CD14-positive monocyte (primary cell): ENCODE data around the gene AGAP1. TPM values are rescaled to one million over a fixed set of nuclear protein-coding genes. Genes with fewer than 3 reads are reported as not detected.

Experiments
- DNase-seq, 3 donors: peaks; one replicate each; pipeline ENCODE4 v3.0.0-alpha.2; 2011 to 2022
- H2AFZ ChIP-seq: 2 replicates; pipeline ENCODE4 v1.6.0; 2012; ENCODE audit warnings: mild to moderate bottlenecking, low read depth, low read length, inconsistent platforms; ENCODE audit not compliant: insufficient read depth, poor library complexity, severe bottlenecking
- H3K27ac ChIP-seq, 2 donors: 1 replicate in 1 of 2; 2 replicates in 1 of 2; pipeline ENCODE4 v1.5.1; 2012 to 2013; ENCODE audit warnings: low read length in 2 of 2, control low read depth in 1 of 2, inconsistent platforms in 1 of 2, low read depth in 1 of 2, mild to moderate bottlenecking in 1 of 2
- H3K27me3 ChIP-seq, 2 donors: one replicate each; pipeline versions ENCODE4 v1.6.0 to v1.6.1; 2011 to 2013; ENCODE audit warnings: low read length in 2 of 2; ENCODE audit not compliant: control insufficient read depth in 2 of 2, insufficient read depth in 2 of 2
- H3K36me3 ChIP-seq, 2 donors: replicated peaks in 1 of 2; 1 replicate in 1 of 2; 2 replicates in 1 of 2; pipeline versions ENCODE4 v1.5.1 to v1.6.1; 2012 to 2013; ENCODE audit warnings: low read length in 2 of 2, control low read depth in 1 of 2, inconsistent platforms in 1 of 2, mild to moderate bottlenecking in 1 of 2; ENCODE audit not compliant: insufficient read depth in 2 of 2, control insufficient read depth in 1 of 2
- H3K4me1 ChIP-seq, 2 donors: 1 replicate in 1 of 2; 2 replicates in 1 of 2; pipeline versions ENCODE4 v1.5.1 to v1.6.1; 2012 to 2013; ENCODE audit warnings: low read length in 2 of 2, control low read depth in 1 of 2, inconsistent platforms in 1 of 2, mild to moderate bottlenecking in 1 of 2, moderate library complexity in 1 of 2; ENCODE audit not compliant: insufficient read depth in 2 of 2, control insufficient read depth in 1 of 2
- H3K4me2 ChIP-seq: replicated peaks from 2 replicates; pipeline ENCODE3; 2012; ENCODE audit warnings: low read length, moderate library complexity, mild to moderate bottlenecking; ENCODE audit not compliant: poor library complexity, severe bottlenecking; ENCODE audit errors: extremely low read depth
- H3K4me3 ChIP-seq, 3 experiments: fragments of 200-600 bp in 1 of 3; sonication (generic) in 1 of 3; replicated peaks in 1 of 3; 1 replicate in 2 of 3; 2 replicates in 1 of 3; pipeline ENCODE4 v1.5.1; 2011 to 2013; ENCODE audit warnings: low read length in 3 of 3, mild to moderate bottlenecking in 3 of 3, control low read depth in 2 of 3, low read depth in 2 of 3, inconsistent platforms in 1 of 3, moderate library complexity in 1 of 3
- H3K79me2 ChIP-seq: 2 replicates; pipeline ENCODE4 v1.6.0; 2012; ENCODE audit warnings: mild to moderate bottlenecking, control low read depth, inconsistent platforms, low read length, moderate library complexity; ENCODE audit not compliant: insufficient read depth
- H3K9ac ChIP-seq: 2 replicates; pipeline ENCODE4 v1.6.0; 2017; ENCODE audit warnings: low read length, mild to moderate bottlenecking; ENCODE audit not compliant: insufficient read depth, poor library complexity, severe bottlenecking
- H3K9me3 ChIP-seq, 2 donors: replicated peaks in 1 of 2; 1 replicate in 1 of 2; 2 replicates in 1 of 2; pipeline versions ENCODE4 v1.5.1 to v1.6.1; 2012 to 2013; ENCODE audit warnings: low read length in 2 of 2, control low read depth in 1 of 2; ENCODE audit not compliant: control insufficient read depth in 1 of 2, insufficient read depth in 1 of 2
- H4K20me1 ChIP-seq: 2 replicates; pipeline ENCODE4 v1.6.0; 2012; ENCODE audit warnings: mild to moderate bottlenecking, low read length, control low read depth, moderate library complexity; ENCODE audit not compliant: insufficient read depth
- H3K27ac Mint-ChIP-seq, 7 donors: one replicate each; pipeline ENCODE4 v1.8.0; 2020; ENCODE audit warnings: mild to moderate bottlenecking in 7 of 7, mixed read lengths in 7 of 7, moderate library complexity in 6 of 7, inconsistent platforms in 2 of 7
- H3K27me3 Mint-ChIP-seq, 3 donors: one replicate each; pipeline ENCODE4 v1.8.0; 2021 to 2022; ENCODE audit warnings: low read depth in 3 of 3, mild to moderate bottlenecking in 3 of 3, mixed read lengths in 3 of 3, moderate library complexity in 3 of 3, inconsistent platforms in 1 of 3
- H3K36me3 Mint-ChIP-seq, 2 donors: one replicate each; pipeline ENCODE4 v1.8.0; 2020; ENCODE audit warnings: mixed read lengths in 2 of 2, inconsistent platforms in 1 of 2, mild to moderate bottlenecking in 1 of 2
- H3K4me1 Mint-ChIP-seq: one replicate; pipeline ENCODE4 v1.8.0; 2020; ENCODE audit warnings: mild to moderate bottlenecking, mixed read lengths
- H3K4me3 Mint-ChIP-seq, 2 donors: one replicate each; pipeline ENCODE4 v1.8.0; 2020; ENCODE audit warnings: mild to moderate bottlenecking in 2 of 2, mixed read lengths in 2 of 2, moderate library complexity in 1 of 2
- H3K9me3 Mint-ChIP-seq, 7 donors: one replicate each; pipeline ENCODE4 v1.8.0; 2020 to 2022; ENCODE audit warnings: mixed read lengths in 7 of 7, mild to moderate bottlenecking in 6 of 7, moderate library complexity in 6 of 7, inconsistent platforms in 2 of 7
- WGBS: methylation state at CpG from one replicate; pipeline ENCODE4 v1.1.5; 2013; ENCODE audit warnings: missing lambda C conversion rate; ENCODE audit not compliant: insufficient coverage; 5-methylcytosine and 5-hydroxymethylcytosine counted together
- intact Hi-C, 2 donors: fragments of 100-400 bp; cut with micrococcal nuclease; formaldehyde crosslinking; loops; one replicate each; pipeline versions ENCODE4 v1.15.0 to v1.15.1; 2023
- polyA plus RNA-seq, 3 donors: library from polyadenylated mRNA; depleted of rRNA in 1 of 3; unstranded in 2 of 3; stranded (reverse) in 1 of 3; fragments of 300-500 nt in 2 of 3; fragments of >200 nt in 1 of 3; fragmentation: Illumina TruSeq in 2 of 3; gene quantifications; 1 replicate in 2 of 3; 2 replicates in 1 of 3; pipeline ENCODE4 v1.2.3, GENCODE V29; 2012 to 2021
- TF ChIP-seq, protein P1 (sequence below): fragments of 200-600 bp; IDR thresholded peaks from one replicate; pipeline ENCODE4 v1.8.0; 2022; ENCODE audit warnings: antibody characterized with exemption, mild to moderate bottlenecking

The AGAP1 gene
- polyA plus RNA-seq, 3 donors: 0.12 TPM; not detected in 2

- intact Hi-C loops: no loop called here
- Histone ChIP-seq H3K9ac (no peak overlapping the region), H3K9me3 (peaks cover 3 to 7% of the 10 kb centered on the region in 2 donors), H2AFZ (no peak overlapping the region), H3K4me2 (no peak overlapping the region), H3K79me2 (no peaks in the 10 kb centered on the region), H4K20me1 (no peaks in the 10 kb centered on the region), H3K36me3 (no peaks in the 10 kb centered on the region), H3K4me1 (no peaks in the 10 kb centered on the region), H3K27me3 (no peaks in the 10 kb centered on the region), H3K27ac (no peak overlapping the region), H3K4me3 (no peak overlapping the region)
- H3K9me3 Mint-ChIP-seq: peaks cover 0 to 15% (median 2%) of the 10 kb centered on the region in 7 donors
- 100% methylated on average over 1 of the region's 7 CpGs for WGBS
- peak overlapping the region in 1 of 7 donors; percentile 2 for H3K27ac Mint-ChIP-seq
- no peak overlapping the region for H3K4me3 Mint-ChIP-seq
- no peaks in the 10 kb centered on the region for H3K4me1 Mint-ChIP-seq
- DNase-seq: no peak
- no peaks in the 10 kb centered on the region for H3K36me3 Mint-ChIP-seq
- H3K27me3 Mint-ChIP-seq: peaks cover 1 to 2% (median 2%) of the 10 kb centered on the region in 3 donors
- TF ChIP-seq, protein P1, sequence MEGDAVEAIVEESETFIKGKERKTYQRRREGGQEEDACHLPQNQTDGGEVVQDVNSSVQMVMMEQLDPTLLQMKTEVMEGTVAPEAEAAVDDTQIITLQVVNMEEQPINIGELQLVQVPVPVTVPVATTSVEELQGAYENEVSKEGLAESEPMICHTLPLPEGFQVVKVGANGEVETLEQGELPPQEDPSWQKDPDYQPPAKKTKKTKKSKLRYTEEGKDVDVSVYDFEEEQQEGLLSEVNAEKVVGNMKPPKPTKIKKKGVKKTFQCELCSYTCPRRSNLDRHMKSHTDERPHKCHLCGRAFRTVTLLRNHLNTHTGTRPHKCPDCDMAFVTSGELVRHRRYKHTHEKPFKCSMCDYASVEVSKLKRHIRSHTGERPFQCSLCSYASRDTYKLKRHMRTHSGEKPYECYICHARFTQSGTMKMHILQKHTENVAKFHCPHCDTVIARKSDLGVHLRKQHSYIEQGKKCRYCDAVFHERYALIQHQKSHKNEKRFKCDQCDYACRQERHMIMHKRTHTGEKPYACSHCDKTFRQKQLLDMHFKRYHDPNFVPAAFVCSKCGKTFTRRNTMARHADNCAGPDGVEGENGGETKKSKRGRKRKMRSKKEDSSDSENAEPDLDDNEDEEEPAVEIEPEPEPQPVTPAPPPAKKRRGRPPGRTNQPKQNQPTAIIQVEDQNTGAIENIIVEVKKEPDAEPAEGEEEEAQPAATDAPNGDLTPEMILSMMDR: no peak
These were observed 426.5 kb downstream of the AGAP1 start for GRCh38 chr2:235920216-235920865.

DNA sequence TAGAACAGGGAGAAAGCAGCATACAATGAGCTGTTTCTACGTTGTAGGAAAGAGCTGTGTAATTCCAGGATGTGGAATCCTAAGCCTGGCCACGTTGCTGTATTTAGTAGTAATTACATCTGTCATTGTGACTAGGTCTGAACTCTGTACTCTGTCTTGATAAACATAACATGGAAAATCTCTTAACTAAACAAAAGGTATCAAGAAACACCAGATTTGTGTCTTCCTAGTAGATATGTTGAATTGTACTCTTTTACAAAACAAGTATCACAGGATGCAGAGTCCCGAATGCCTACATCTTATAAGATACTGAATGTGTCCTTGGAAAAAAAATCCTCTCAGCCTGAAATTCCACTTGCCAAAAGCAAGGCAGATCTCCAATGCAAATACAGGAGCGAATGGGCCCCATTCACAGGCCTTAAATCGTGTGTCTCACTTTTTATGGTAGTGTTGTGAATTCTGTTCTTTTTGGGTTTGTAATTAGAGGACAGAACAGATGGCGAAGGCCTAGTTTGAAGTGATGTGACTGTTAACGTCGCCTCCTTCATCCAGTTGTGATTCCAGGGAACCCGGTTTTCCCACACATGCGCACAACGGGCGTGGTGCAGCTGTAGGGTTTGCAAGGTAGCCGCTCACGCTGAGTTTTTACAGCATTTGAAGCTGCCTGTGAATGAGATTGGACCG is 427.8 kb downstream of the AGAP1 start:
- Mint-ChIP-seq H3K9me3 (peaks cover 0 to 7% (median 2%) of the 10 kb centered on the region in 7 donors), H3K27me3 (peaks cover 0 to 1% (median 0%) of the 10 kb centered on the region in 3 donors), H3K27ac (no peak overlapping the region), H3K36me3 (no peaks in the 10 kb centered on the region), H3K4me1 (no peaks in the 10 kb centered on the region), H3K4me3 (no peak overlapping the region)
- H3K36me3 ChIP-seq: no peaks in the 10 kb centered on the region
- H2AFZ ChIP-seq: no peak overlapping the region
- no peaks in the 10 kb centered on the region for H3K79me2 ChIP-seq
- no peaks in the 10 kb centered on the region for H3K27me3 ChIP-seq
- DNase-seq: no peak
- H3K4me2 ChIP-seq: no peak overlapping the region
- intact Hi-C loops: no loop called here
- H4K20me1 ChIP-seq: no peaks in the 10 kb centered on the region
- no peak overlapping the region for H3K27ac ChIP-seq
- 90% methylated on average over 10 of the region's 15 CpGs for WGBS
- no peak overlapping the region for H3K4me3 ChIP-seq
- no peaks in the 10 kb centered on the region for H3K4me1 ChIP-seq
- no peak overlapping the region for H3K9ac ChIP-seq
- H3K9me3 ChIP-seq: peaks cover 0 to 3% of the 10 kb centered on the region in 2 donors
- TF ChIP-seq, protein P1: no peak
